ENCODE data around the gene LGALS9C.
"Not testable (repeated sequence)": the region's sequence is repeated elsewhere in the genome, so short reads cannot be mapped to it uniquely, and the experiment has no call there.

GRCh38 chr17:18442093-18442492 lies 34.5 kb upstream of the LGALS9C start:
- not testable (repeated sequence) for TF ChIP-seq CTCF, POLR2A (IDR thresholded peaks at IDR 0.05)
